HepG2 (cell line): ENCODE data around the gene DAGLB. TPM values are rescaled to one million over a fixed set of nuclear protein-coding genes. Genes with fewer than 3 reads are reported as not detected.

Source experiments
- ARID3A ChIP-seq: IDR thresholded peaks from 2 replicates; pipeline ENCODE4 v1.6.1; 2012; ENCODE audit warnings: low read depth, low read length, improper control_type of control experiment
- CHCHD3 ChIP-seq: sonication (generic); formaldehyde crosslinking; IDR thresholded peaks from 2 replicates; pipeline ENCODE4 v1.8.0; 2022; ENCODE audit warnings: mild to moderate bottlenecking, missing genetic modification reagents, moderate library complexity
- KLF6 ChIP-seq: IDR thresholded peaks from 2 replicates; pipeline ENCODE4 v1.8.0; 2016; ENCODE audit warnings: missing biosample characterization, missing genetic modification reagents
- MAFK ChIP-seq, 2 experiments: IDR thresholded peaks in 1 of 2; conservative IDR thresholded peaks in 1 of 2; 2 replicates each; pipeline ENCODE4 v1.6.1; 2011; ENCODE audit warnings: improper control_type of control experiment in 2 of 2, low read length in 2 of 2
- PAX8 ChIP-seq: sonication (generic); formaldehyde crosslinking; IDR thresholded peaks from 2 replicates; pipeline ENCODE4 v1.8.0; 2022; ENCODE audit warnings: mild to moderate bottlenecking, missing genetic modification reagents, borderline replicate concordance
- POLR2A ChIP-seq, 2 experiments: IDR thresholded peaks; 2 replicates each; pipeline ENCODE4 v1.6.1; 2011; ENCODE audit warnings: low read depth in 2 of 2, low read length in 2 of 2, mild to moderate bottlenecking in 1 of 2, moderate library complexity in 1 of 2; ENCODE audit not compliant: insufficient read depth in 1 of 2
- POLR2G ChIP-seq: fragments of 200-400 bp; formaldehyde crosslinking; IDR thresholded peaks from 2 replicates; pipeline ENCODE4 v1.6.1; 2018; ENCODE audit warnings: mild to moderate bottlenecking, low read depth, low read length, moderate library complexity
- RBM22 ChIP-seq: fragments of 200-400 bp; formaldehyde crosslinking; optimal IDR thresholded peaks from 2 replicates; pipeline ENCODE3; 2017; ENCODE audit warnings: mild to moderate bottlenecking, low read length, moderate library complexity
- SALL1 ChIP-seq: sonication (generic); formaldehyde crosslinking; IDR thresholded peaks from 2 replicates; pipeline ENCODE4 v1.8.0; 2022; ENCODE audit warnings: mild to moderate bottlenecking, missing genetic modification reagents
- SIX4 ChIP-seq: sonication (generic); formaldehyde crosslinking; IDR thresholded peaks from 2 replicates; pipeline ENCODE4 v1.4.0; 2020; ENCODE audit warnings: missing genetic modification reagents
- SNAI1 ChIP-seq: sonication (generic); formaldehyde crosslinking; IDR thresholded peaks from 2 replicates; pipeline ENCODE4 v1.5.0; 2020; ENCODE audit warnings: mild to moderate bottlenecking, missing genetic modification reagents, borderline replicate concordance
- SSRP1 ChIP-seq: IDR thresholded peaks from 2 replicates; pipeline ENCODE4 v1.6.1; 2016; ENCODE audit warnings: control low read depth
- XBP1 ChIP-seq: sonication (generic); formaldehyde crosslinking; IDR thresholded peaks from 2 replicates; pipeline ENCODE4 v1.5.0; 2020; ENCODE audit warnings: missing genetic modification reagents
- ZBTB42 ChIP-seq: sonication (generic); formaldehyde crosslinking; IDR thresholded peaks from 2 replicates; pipeline ENCODE4 v1.5.0; 2020; ENCODE audit warnings: mild to moderate bottlenecking, missing genetic modification reagents
- ZFP90 ChIP-seq: sonication (generic); formaldehyde crosslinking; IDR thresholded peaks from 2 replicates; pipeline ENCODE4 v1.8.0; 2022; ENCODE audit warnings: missing genetic modification reagents, mild to moderate bottlenecking, inconsistent platforms, borderline replicate concordance
- ZNF260 ChIP-seq: sonication (generic); formaldehyde crosslinking; IDR thresholded peaks from 2 replicates; pipeline ENCODE4 v1.4.0; 2020; ENCODE audit warnings: missing genetic modification reagents, low read depth, mild to moderate bottlenecking, borderline replicate concordance
- ZNF34 ChIP-seq: sonication (generic); formaldehyde crosslinking; IDR thresholded peaks from 2 replicates; pipeline ENCODE4 v1.4.0; 2020; ENCODE audit warnings: mild to moderate bottlenecking, missing genetic modification reagents, borderline replicate concordance
- ZNF383 ChIP-seq: sonication (generic); formaldehyde crosslinking; IDR thresholded peaks from 2 replicates; pipeline ENCODE4 v1.4.0; 2020; ENCODE audit warnings: missing genetic modification reagents, mild to moderate bottlenecking, borderline replicate concordance
- ZNF570 ChIP-seq: sonication (generic); formaldehyde crosslinking; IDR thresholded peaks from 2 replicates; pipeline ENCODE4 v1.4.0; 2020; ENCODE audit warnings: mild to moderate bottlenecking, missing genetic modification reagents, borderline replicate concordance
- ZNF678 ChIP-seq: sonication (generic); formaldehyde crosslinking; IDR thresholded peaks from 2 replicates; pipeline ENCODE4 v1.4.0; 2020; ENCODE audit warnings: mild to moderate bottlenecking, missing genetic modification reagents
- ZNF781 ChIP-seq: sonication (generic); formaldehyde crosslinking; IDR thresholded peaks from 2 replicates; pipeline ENCODE4 v1.5.1; 2020; ENCODE audit warnings: borderline replicate concordance, mild to moderate bottlenecking, missing genetic modification reagents; ENCODE audit errors: not compliant biosample characterization
- polyA plus RNA-seq, 8 experiments: library from polyadenylated mRNA; depleted of rRNA in 3 of 8; stranded (reverse) in 7 of 8; unstranded in 1 of 8; fragments of >200 nt; fragmentation: Illumina TruSeq in 4 of 8; extraction: Trizol in 4 of 8; gene quantifications; 2 replicates each; pipeline versions ENCODE4 v1.2.1 to v1.2.3, GENCODE V29; 2011 to 2016; ENCODE audit warnings: low read depth in 4 of 8, missing spikeins in 1 of 8, mixed read lengths in 1 of 8; ENCODE audit not compliant: insufficient read depth in 1 of 8
- total RNA-seq, 5 experiments: library from RNA; depleted of rRNA; stranded (reverse); fragments of >200 nt; fragmentation: Illumina TruSeq; extraction: Trizol; gene quantifications; 2 replicates each; pipeline ENCODE4 v1.2.3, GENCODE V29; 2016; ENCODE audit warnings: low read depth in 1 of 5
- TF ChIP-seq, protein P1 (sequence below): IDR thresholded peaks from 2 replicates; pipeline ENCODE4 v1.4.0; 2020; ENCODE audit warnings: mild to moderate bottlenecking, missing genetic modification reagents
- TF ChIP-seq, protein P2 (sequence below): sonication (generic); formaldehyde crosslinking; IDR thresholded peaks from 2 replicates; pipeline ENCODE4 v1.5.0; 2020; ENCODE audit warnings: mild to moderate bottlenecking, missing genetic modification reagents

The DAGLB gene
- total and polyA plus RNA-seq, 2 of the 13 experiments (the other 11 are each of a cell fraction or from before 2014, with no cell fraction given): 7.9 to 9.8 TPM

- TF ChIP-seq, protein P1, sequence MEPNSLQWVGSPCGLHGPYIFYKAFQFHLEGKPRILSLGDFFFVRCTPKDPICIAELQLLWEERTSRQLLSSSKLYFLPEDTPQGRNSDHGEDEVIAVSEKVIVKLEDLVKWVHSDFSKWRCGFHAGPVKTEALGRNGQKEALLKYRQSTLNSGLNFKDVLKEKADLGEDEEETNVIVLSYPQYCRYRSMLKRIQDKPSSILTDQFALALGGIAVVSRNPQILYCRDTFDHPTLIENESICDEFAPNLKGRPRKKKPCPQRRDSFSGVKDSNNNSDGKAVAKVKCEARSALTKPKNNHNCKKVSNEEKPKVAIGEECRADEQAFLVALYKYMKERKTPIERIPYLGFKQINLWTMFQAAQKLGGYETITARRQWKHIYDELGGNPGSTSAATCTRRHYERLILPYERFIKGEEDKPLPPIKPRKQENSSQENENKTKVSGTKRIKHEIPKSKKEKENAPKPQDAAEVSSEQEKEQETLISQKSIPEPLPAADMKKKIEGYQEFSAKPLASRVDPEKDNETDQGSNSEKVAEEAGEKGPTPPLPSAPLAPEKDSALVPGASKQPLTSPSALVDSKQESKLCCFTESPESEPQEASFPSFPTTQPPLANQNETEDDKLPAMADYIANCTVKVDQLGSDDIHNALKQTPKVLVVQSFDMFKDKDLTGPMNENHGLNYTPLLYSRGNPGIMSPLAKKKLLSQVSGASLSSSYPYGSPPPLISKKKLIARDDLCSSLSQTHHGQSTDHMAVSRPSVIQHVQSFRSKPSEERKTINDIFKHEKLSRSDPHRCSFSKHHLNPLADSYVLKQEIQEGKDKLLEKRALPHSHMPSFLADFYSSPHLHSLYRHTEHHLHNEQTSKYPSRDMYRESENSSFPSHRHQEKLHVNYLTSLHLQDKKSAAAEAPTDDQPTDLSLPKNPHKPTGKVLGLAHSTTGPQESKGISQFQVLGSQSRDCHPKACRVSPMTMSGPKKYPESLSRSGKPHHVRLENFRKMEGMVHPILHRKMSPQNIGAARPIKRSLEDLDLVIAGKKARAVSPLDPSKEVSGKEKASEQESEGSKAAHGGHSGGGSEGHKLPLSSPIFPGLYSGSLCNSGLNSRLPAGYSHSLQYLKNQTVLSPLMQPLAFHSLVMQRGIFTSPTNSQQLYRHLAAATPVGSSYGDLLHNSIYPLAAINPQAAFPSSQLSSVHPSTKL (CRISPR knock-in tag): no peak
- no peak for TF ChIP-seq PAX8 (CRISPR knock-in tag)
- no peak for TF ChIP-seq XBP1 (CRISPR knock-in tag)
- TF ChIP-seq ZNF34 (CRISPR knock-in tag): no peak
- no peak for TF ChIP-seq ZNF260 (CRISPR knock-in tag)
- TF ChIP-seq ZBTB42 (CRISPR knock-in tag): no peak
- TF ChIP-seq KLF6 (CRISPR knock-in tag): no peak
- TF ChIP-seq RBM22: peak; percentile 92
- no peak for TF ChIP-seq CHCHD3 (CRISPR knock-in tag)
- no peak for TF ChIP-seq ZNF781 (CRISPR knock-in tag)
- TF ChIP-seq ZFP90 (CRISPR knock-in tag): no peak
- TF ChIP-seq ZNF570 (CRISPR knock-in tag): no peak
- TF ChIP-seq SNAI1: no peak
- TF ChIP-seq MAFK (conservative IDR thresholded peaks at IDR 0.05 in 1 of 2, IDR thresholded peaks at IDR 0.05 in 1 of 2; ENCODE audit: low read length in 2 of 2): no peak
- TF ChIP-seq ZNF383 (CRISPR knock-in tag): no peak
- TF ChIP-seq ARID3A: no peak
- no peak for TF ChIP-seq SALL1 (CRISPR knock-in tag)
- TF ChIP-seq SIX4 (CRISPR knock-in tag): no peak
- peak; percentile 50 for TF ChIP-seq POLR2G
- TF ChIP-seq, protein P2, sequence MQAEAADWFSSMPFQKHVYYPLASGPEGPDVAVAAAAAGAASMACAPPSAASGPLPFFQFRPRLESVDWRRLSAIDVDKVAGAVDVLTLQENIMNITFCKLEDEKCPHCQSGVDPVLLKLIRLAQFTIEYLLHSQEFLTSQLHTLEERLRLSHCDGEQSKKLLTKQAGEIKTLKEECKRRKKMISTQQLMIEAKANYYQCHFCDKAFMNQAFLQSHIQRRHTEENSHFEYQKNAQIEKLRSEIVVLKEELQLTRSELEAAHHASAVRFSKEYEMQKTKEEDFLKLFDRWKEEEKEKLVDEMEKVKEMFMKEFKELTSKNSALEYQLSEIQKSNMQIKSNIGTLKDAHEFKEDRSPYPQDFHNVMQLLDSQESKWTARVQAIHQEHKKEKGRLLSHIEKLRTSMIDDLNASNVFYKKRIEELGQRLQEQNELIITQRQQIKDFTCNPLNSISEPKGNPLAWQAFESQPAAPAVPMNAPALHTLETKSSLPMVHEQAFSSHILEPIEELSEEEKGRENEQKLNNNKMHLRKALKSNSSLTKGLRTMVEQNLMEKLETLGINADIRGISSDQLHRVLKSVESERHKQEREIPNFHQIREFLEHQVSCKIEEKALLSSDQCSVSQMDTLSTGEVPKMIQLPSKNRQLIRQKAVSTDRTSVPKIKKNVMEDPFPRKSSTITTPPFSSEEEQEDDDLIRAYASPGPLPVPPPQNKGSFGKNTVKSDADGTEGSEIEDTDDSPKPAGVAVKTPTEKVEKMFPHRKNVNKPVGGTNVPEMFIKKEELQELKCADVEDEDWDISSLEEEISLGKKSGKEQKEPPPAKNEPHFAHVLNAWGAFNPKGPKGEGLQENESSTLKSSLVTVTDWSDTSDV (CRISPR knock-in tag): no peak
- peak; percentile 32; the same call in 1 of the 2 replicates for TF ChIP-seq SSRP1 (CRISPR knock-in tag)
- TF ChIP-seq ZNF678 (CRISPR knock-in tag): no peak
- TF ChIP-seq POLR2A (IDR thresholded peaks at IDR 0.05; ENCODE audit: insufficient read depth in 1 of 2, low read depth in 2 of 2, low read length in 2 of 2): peak in 1 of 2 experiments; percentile 48; a peak in 1 of 4 replicates
These were observed 12.5 kb upstream of the DAGLB start (continued) for GRCh38 chr7:6460303-6460702.
